Esophagus (tissue), 2 donors: ENCODE results near the gene SPNS1. TPM values are rescaled to one million over a fixed set of nuclear protein-coding genes. Genes with fewer than 3 reads are reported as not detected.
"Not testable (repeated sequence)": the region's sequence is repeated elsewhere in the genome, so short reads cannot be mapped to it uniquely, and the experiment has no call there.

Experiments
- H3K27ac ChIP-seq, 2 donors: one replicate each; pipeline ENCODE4 v1.5.1; 2013; ENCODE audit warnings: low read depth in 2 of 2, mild to moderate bottlenecking in 2 of 2, inconsistent platforms in 1 of 2, low read length in 1 of 2, moderate library complexity in 1 of 2
- H3K27me3 ChIP-seq, 2 donors: one replicate each; pipeline ENCODE4 v1.6.1; 2013; ENCODE audit warnings: low read length in 2 of 2, control low read depth in 1 of 2, mild to moderate bottlenecking in 1 of 2; ENCODE audit not compliant: insufficient read depth in 2 of 2, control insufficient read depth in 1 of 2
- H3K36me3 ChIP-seq, 2 donors: one replicate each; pipeline ENCODE4 v1.6.1; 2013; ENCODE audit warnings: low read length in 1 of 2; ENCODE audit not compliant: control insufficient read depth in 2 of 2, insufficient read depth in 2 of 2
- H3K4me1 ChIP-seq, 2 donors: one replicate each; pipeline ENCODE4 v1.6.1; 2013; ENCODE audit warnings: low read length in 1 of 2; ENCODE audit not compliant: control insufficient read depth in 2 of 2, insufficient read depth in 2 of 2
- H3K4me3 ChIP-seq, 2 donors: one replicate each; pipeline ENCODE4 v1.5.1; 2013; ENCODE audit warnings: low read length in 2 of 2, mild to moderate bottlenecking in 2 of 2, low read depth in 1 of 2, moderate library complexity in 1 of 2
- H3K9me3 ChIP-seq, 2 donors: one replicate each; pipeline ENCODE4 v1.6.1; 2013; ENCODE audit warnings: mild to moderate bottlenecking in 2 of 2, low read depth in 1 of 2, low read length in 1 of 2, moderate library complexity in 1 of 2; ENCODE audit not compliant: control insufficient read depth in 2 of 2, insufficient read depth in 1 of 2
- WGBS, 2 donors: extraction: QIAGEN DNeasy Blood & Tissue Kit; methylation state at CpG; one replicate each; pipeline ENCODE4 v1.1.7; 2013; 5-methylcytosine and 5-hydroxymethylcytosine counted together
- polyA plus RNA-seq, 2 donors: library from polyadenylated mRNA; stranded (reverse); fragments of 200-250 nt; gene quantifications; one replicate each; pipeline ENCODE4 v1.2.3, GENCODE V29; 2013
- donor health status: healthy with polysubstance abuse.
- donor health status: Bipolar disorder and iron deficiency.

The SPNS1 gene
- polyA plus RNA-seq, 2 donors = 22.2 to 24.6 TPM

DNA sequence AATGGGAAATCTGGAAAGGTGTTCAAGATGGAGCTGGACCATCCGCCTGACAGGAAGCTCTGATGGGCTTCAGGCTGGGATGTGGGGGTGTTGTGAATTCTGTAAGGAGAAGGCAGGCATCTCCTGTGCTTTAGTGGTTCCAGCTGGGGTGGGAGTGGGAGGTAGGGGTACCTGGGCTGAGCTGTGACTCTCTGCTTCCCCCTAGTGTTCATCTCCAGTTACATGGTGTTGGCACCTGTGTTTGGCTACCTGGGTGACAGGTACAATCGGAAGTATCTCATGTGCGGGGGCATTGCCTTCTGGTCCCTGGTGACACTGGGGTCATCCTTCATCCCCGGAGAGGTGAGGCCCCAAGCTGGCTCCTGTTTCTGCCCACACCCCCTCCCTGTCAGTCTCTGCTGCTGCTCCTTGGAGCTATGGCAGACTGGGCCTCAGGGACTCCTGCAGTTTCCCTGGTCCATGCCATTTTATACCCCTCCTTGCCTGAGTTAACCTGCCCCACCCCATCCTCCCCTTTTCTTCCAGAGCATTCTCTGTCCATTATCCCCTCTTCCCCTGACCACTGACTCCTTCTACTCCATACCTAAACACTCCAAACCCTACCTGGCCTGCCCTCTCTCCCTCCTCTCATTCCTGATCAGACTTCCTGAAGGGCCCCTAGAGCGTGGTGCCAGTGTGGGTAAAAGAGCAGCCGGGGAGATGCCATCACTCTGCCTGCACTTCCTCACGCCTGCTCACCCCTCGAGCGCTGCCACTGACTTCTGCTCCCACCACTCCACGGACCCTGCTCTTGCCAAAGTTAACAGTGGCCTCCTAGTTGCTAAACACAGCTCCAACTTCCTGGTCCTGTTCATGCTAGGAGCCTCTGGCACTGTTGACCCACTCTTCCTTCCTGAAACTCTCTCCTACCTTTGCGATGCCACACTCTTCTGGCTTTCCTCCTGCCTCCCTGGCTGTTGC, 3.4 kb downstream of the SPNS1 start:
- H3K4me3 ChIP-seq = no peak overlapping the region
- H3K27me3 ChIP-seq = no peaks in the 10 kb centered on the region
- no peaks in the 10 kb centered on the region for H3K9me3 ChIP-seq
- 75 to 78% methylated on average over 11 of the region's 11 CpGs for WGBS, 2 donors
- peaks cover 0 to 4% of the 10 kb centered on the region in 2 donors for H3K4me1 ChIP-seq
- peaks cover 3 to 24% of the 10 kb centered on the region in 2 donors for H3K36me3 ChIP-seq
- no peak overlapping the region for H3K27ac ChIP-seq

DNA sequence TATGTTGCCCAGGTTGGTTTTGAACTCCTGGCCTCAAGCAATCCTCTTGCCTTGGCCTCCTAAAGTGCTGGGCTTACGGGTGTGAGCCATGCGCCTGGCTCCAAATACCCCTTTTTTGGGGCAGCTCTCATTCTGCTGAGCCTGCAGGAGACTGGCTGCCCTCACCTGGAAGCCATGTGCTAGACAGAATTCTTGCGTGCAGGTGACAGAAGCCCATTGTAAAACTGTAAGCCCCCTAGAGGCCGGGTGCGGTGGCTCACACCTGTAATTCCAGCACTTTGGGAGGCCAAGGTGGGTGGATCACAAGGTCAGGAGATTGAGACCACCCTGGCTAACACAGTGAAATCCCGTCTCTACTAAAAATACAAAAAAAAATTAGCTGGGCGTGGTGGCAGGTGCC, 5.8 kb downstream of the SPNS1 start:
- H3K27ac ChIP-seq, H3K4me1 ChIP-seq, H3K27me3 ChIP-seq, H3K9me3 ChIP-seq, H3K4me3 ChIP-seq: not testable (repeated sequence)
- H3K36me3 ChIP-seq = peaks cover 3 to 34% of the 10 kb centered on the region in 2 donors
- 87% methylated on average over 7 of the region's 7 CpGs for WGBS, 2 donors

DNA sequence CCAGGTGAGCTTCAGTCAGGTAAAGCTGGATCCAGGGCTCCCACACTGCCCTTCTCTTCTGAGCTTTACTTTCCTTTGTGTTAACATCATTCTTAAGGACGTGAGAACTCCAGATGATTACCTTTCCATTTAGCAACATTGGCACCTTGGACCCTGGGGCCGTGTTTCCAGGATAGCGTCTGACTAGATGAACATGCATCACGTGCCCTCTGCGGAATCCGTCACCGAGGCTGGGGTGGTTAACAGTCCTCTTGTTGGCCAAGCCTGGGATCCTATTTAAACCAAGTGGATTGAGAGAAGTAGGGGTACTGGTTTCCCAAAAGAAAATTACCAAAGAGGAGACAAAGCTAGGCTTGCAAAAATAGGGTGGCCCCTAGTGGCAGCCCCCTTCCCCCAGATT, 6.4 kb downstream of the SPNS1 start:
- Histone ChIP-seq H3K36me3 (peaks cover 3 to 37% of the 10 kb centered on the region in 2 donors), H3K4me3 (no peak overlapping the region), H3K9me3 (no peaks in the 10 kb centered on the region), H3K27ac (no peak overlapping the region), H3K4me1 (peaks cover 0 to 2% of the 10 kb centered on the region in 2 donors), H3K27me3 (no peaks in the 10 kb centered on the region)
- 94 to 95% methylated on average over 7 of the region's 7 CpGs for WGBS, 2 donors

DNA sequence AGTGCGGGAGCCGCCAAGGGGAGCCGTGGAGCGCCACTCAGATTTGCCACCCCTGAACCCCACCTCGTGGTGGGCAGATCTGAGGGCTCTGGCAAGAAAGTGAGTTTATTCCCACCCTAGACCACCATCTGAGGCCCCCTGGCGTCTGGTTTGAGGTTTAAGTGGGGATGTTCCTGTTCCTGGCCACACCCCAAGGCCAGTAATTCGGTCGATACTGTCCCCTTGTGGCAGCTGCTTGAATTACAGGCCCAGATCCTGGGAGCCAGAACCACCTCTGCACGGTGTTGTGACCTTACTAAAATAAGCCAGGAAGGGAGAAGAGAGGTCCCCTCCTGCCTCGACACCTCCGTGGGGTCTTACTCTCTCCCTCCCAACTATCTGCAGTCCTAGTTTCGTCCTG, 6.9 kb downstream of the SPNS1 start:
- no peak overlapping the region for H3K27ac ChIP-seq
- no peaks in the 10 kb centered on the region for H3K27me3 ChIP-seq
- H3K9me3 ChIP-seq = peaks cover 2 to 4% of the 10 kb centered on the region in 2 donors
- WGBS, 2 donors = 79 to 85% methylated on average over 12 of the region's 12 CpGs
- H3K4me1 ChIP-seq = peaks cover 0 to 2% of the 10 kb centered on the region in 2 donors
- peaks cover 3 to 37% of the 10 kb centered on the region in 2 donors for H3K36me3 ChIP-seq
- H3K4me3 ChIP-seq = no peak overlapping the region

DNA sequence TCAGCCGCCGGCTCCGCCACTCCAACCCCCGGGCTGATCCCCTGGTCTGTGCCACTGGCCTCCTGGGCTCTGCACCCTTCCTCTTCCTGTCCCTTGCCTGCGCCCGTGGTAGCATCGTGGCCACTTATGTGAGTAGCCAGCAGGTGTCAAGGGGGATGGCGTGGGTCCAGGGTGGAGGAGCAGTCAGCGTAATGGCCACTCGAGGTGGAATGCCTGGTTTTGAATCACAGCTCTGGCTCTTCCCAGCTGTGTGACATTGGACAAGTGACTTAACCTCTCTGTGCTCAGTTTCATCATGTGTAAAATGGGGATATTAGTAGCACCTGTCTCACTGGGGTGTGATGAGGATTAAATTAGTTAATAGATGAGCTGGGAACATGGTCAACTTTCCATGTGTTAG, 7.8 kb downstream of the SPNS1 start:
- 93 to 95% methylated on average over 10 of the region's 10 CpGs for WGBS, 2 donors
- Histone ChIP-seq H3K9me3 (peaks cover 3 to 7% of the 10 kb centered on the region in 2 donors), H3K4me1 (peaks cover 0 to 2% of the 10 kb centered on the region in 2 donors), H3K4me3 (no peak overlapping the region), H3K27me3 (no peaks in the 10 kb centered on the region), H3K36me3 (peaks cover 3 to 37% of the 10 kb centered on the region in 2 donors), H3K27ac (no peak overlapping the region)

DNA sequence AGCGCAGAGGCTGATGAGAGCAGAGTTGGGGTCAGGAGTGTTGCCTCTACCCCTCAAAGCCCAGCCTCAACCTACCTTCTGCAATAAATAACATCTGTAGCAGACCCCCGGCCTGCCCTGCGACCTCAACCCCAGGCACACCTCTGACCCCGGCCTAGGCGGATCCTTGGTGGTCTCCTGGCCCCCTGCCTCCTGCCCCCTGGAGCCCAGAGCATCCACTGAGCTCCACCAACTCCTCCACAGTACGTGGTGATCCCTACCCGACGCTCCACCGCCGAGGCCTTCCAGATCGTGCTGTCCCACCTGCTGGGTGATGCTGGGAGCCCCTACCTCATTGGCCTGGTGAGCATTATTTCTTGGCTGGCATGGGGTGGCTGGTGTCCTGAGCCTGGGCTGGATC, 8.4 kb downstream of the SPNS1 start:
- WGBS, 2 donors = 90 to 92% methylated on average over 11 of the region's 11 CpGs
- Histone ChIP-seq H3K4me1 (peaks cover 0 to 2% of the 10 kb centered on the region in 2 donors), H3K27ac (no peak overlapping the region), H3K4me3 (no peak overlapping the region), H3K36me3 (peaks cover 3 to 35% of the 10 kb centered on the region in 2 donors), H3K9me3 (peaks cover 3 to 7% of the 10 kb centered on the region in 2 donors), H3K27me3 (no peaks in the 10 kb centered on the region)

DNA sequence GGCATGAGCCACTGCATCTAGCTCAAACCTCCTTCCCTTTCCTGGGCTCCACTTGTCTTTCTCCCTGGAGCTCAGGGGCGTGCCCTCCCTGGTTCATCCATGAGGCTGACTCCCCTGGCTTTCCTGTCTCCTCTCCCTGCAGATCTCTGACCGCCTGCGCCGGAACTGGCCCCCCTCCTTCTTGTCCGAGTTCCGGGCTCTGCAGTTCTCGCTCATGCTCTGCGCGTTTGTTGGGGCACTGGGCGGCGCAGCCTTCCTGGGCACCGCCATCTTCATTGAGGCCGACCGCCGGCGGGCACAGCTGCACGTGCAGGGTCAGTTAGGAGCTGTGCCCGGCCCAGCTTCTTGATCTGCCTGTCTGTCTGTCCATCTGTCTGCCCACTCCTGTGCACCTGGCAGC, 9.1 kb downstream of the SPNS1 start:
- no peaks in the 10 kb centered on the region for H3K27me3 ChIP-seq
- H3K36me3 ChIP-seq = peaks cover 3 to 29% of the 10 kb centered on the region in 2 donors
- no peak overlapping the region for H3K27ac ChIP-seq
- WGBS, 2 donors = 93 to 96% methylated on average over 17 to 18 of the region's 18 CpGs
- peaks cover 0 to 2% of the 10 kb centered on the region in 2 donors for H3K4me1 ChIP-seq
- H3K9me3 ChIP-seq = peaks cover 3 to 7% of the 10 kb centered on the region in 2 donors
- H3K4me3 ChIP-seq = no peak overlapping the region

DNA sequence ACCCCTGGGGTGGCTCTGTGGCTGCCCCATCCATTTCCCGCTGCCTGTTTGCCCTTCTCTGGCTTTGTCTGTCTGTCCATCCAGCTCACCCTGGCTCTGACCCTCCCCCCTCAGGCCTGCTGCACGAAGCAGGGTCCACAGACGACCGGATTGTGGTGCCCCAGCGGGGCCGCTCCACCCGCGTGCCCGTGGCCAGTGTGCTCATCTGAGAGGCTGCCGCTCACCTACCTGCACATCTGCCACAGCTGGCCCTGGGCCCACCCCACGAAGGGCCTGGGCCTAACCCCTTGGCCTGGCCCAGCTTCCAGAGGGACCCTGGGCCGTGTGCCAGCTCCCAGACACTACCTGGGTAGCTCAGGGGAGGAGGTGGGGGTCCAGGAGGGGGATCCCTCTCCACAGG, 9.5 kb downstream of the SPNS1 start:
- peaks cover 3 to 32% of the 10 kb centered on the region in 2 donors for H3K36me3 ChIP-seq
- no peak overlapping the region for H3K4me3 ChIP-seq
- H3K27me3 ChIP-seq = no peaks in the 10 kb centered on the region
- H3K9me3 ChIP-seq = peaks cover 3 to 7% of the 10 kb centered on the region in 2 donors
- no peak overlapping the region for H3K27ac ChIP-seq
- peaks cover 0 to 2% of the 10 kb centered on the region in 2 donors for H3K4me1 ChIP-seq
- WGBS, 2 donors = 75 to 76% methylated on average over 12 of the region's 12 CpGs

DNA sequence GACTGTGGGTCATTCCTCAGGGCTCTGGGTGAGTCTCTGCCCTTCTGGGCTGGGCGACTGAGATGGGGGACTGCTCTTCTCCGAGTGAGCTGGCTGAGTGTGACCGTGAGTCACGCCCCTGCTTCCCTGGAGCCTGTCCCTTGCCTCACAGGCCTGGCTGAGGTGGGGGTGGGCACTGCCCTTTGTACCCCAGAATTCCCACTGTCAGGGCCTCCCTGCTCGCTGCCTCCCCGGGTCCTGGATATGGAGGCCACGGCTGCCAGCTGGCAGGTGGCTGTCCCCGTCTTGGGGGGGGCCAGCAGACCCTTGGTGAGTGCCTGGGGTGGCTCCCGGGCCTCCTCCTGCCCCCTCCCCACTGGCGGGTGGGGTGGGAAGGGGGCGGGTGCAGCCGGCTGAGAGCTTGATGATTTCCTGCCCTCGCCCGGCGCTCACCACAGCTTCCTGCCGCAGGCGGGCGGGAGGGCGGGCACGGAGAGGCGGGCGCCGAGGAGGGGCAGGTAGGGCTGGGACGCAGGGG, 10.1 kb downstream of the SPNS1 start, which contains the start of gene LAT:
LAT (plus strand) TSS at position 434 of the 517 bp plus-strand sequence. CDS start 366 bp downstream, outside the sequence.
- H3K4me3 ChIP-seq = peak within 1 kb of the TSS; percentile 12 to 48
- peaks cover 0 to 4% of the 10 kb centered on the region in 2 donors for H3K4me1 ChIP-seq
- H3K27ac ChIP-seq = peak within 1 kb of the TSS in 1 of 2 donors; percentile 55
- WGBS, 2 donors = 51 to 62% methylated on average over 19 to 24 of the region's 24 CpGs
- peaks cover 3 to 7% of the 10 kb centered on the region in 2 donors for H3K9me3 ChIP-seq
- no peaks in the 10 kb centered on the region for H3K27me3 ChIP-seq
- peaks cover 3 to 37% of the 10 kb centered on the region in 2 donors for H3K36me3 ChIP-seq
